IPS-20b (cell line): ENCODE measurements around the gene LRRC3C.

Source experiments
- H3K27ac ChIP-seq: one replicate; pipeline ENCODE4 v1.5.1; 2013; ENCODE audit warnings: low read length
- H3K27me3 ChIP-seq: 2 replicates; pipeline ENCODE4 v1.6.1; 2013; ENCODE audit warnings: mild to moderate bottlenecking, low read length, inconsistent platforms; ENCODE audit not compliant: insufficient read depth
- H3K36me3 ChIP-seq: 2 replicates; pipeline ENCODE4 v1.6.1; 2013; ENCODE audit warnings: low read depth, mild to moderate bottlenecking, inconsistent platforms, low read length, moderate library complexity; ENCODE audit not compliant: insufficient read depth
- H3K4me1 ChIP-seq: 2 replicates; pipeline ENCODE4 v1.6.1; 2013; ENCODE audit warnings: mild to moderate bottlenecking, control low read depth, inconsistent platforms, low read length, moderate library complexity; ENCODE audit not compliant: insufficient read depth
- H3K4me3 ChIP-seq: 2 replicates; pipeline ENCODE4 v1.5.1; 2013; ENCODE audit warnings: mild to moderate bottlenecking, low read length, inconsistent platforms
- H3K9ac ChIP-seq: 2 replicates; pipeline ENCODE4 v1.6.1; 2013; ENCODE audit warnings: low read depth, mild to moderate bottlenecking, inconsistent platforms, low read length, moderate library complexity
- H3K9me3 ChIP-seq: 2 replicates; pipeline ENCODE4 v1.6.1; 2013; ENCODE audit warnings: mild to moderate bottlenecking, low read depth, low read length, inconsistent platforms; ENCODE audit not compliant: insufficient read depth

LRRC3C gene

DNA sequence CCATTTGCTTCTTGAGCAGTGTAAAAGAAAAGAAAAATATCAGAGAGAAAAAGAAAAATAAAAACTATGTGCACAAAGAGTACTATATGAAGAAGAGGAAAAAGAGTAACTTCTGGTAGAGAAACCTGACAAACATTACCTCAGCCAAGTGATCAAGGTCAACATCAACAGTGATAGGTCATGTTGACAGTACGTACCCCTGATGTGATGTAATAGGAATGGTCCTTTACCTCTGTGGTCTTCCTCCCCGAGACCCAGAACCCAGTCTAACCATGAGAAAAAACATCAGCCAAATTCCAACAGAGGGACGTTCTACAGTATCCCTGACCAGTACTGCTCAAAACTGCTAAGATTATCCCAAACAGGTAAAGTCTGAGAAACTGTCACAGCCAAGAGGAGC is 13.5 kb upstream of the LRRC3C start:
- Histone ChIP-seq H3K4me3 (no peak overlapping the region), H3K4me1 (no peaks in the 10 kb centered on the region), H3K9me3 (no peaks in the 10 kb centered on the region), H3K27ac (no peak overlapping the region), H3K36me3 (no peaks in the 10 kb centered on the region), H3K9ac (no peak overlapping the region), H3K27me3 (no peaks in the 10 kb centered on the region)

DNA sequence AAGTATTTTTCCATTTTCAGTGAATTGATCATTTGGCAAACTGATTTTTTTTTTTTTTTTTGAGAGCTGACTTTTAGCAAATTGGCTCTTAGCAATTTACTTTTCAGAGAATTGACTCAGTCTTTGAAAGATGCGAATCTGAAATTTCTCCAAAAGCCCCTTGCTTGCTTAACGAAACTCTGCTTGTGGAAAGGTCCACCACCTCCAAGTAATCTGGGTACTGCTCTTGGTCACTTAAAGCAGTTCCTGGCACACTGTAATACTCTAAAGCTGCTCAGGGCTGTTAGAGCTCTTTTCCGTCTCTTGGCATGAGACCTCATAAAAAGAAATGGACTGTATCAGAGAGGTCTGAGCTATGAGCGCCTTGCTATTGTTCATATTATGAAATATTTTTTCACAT is 12.0 kb upstream of the LRRC3C start:
- Histone ChIP-seq H3K9ac (no peak overlapping the region), H3K9me3 (no peaks in the 10 kb centered on the region), H3K4me3 (no peak overlapping the region), H3K27me3 (no peaks in the 10 kb centered on the region), H3K27ac (no peak overlapping the region), H3K4me1 (no peaks in the 10 kb centered on the region), H3K36me3 (peaks cover 10% of the 10 kb centered on the region; the same call in 1 of the 2 replicates)

DNA sequence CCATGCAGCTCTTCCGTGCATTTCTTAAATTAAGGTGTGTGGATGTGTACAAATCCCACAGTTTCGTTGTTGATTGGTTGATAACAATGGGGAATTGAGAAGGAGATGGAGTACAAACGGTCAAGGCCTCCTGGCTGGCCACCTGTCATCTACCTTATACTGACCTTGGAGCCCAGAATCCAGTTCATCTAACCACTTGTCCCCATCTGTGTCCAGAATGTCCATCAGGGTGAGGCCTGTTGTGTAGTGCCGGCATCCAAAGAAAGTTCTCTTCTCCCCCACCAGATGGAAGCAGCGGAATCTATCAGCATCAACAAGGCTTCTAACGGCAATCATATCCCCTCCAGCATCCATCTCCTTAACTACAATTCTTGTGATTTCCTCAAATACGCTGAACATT is 10.6 kb upstream of the LRRC3C start:
- H3K9ac ChIP-seq = no peak overlapping the region
- H3K27ac ChIP-seq = no peak overlapping the region

DNA sequence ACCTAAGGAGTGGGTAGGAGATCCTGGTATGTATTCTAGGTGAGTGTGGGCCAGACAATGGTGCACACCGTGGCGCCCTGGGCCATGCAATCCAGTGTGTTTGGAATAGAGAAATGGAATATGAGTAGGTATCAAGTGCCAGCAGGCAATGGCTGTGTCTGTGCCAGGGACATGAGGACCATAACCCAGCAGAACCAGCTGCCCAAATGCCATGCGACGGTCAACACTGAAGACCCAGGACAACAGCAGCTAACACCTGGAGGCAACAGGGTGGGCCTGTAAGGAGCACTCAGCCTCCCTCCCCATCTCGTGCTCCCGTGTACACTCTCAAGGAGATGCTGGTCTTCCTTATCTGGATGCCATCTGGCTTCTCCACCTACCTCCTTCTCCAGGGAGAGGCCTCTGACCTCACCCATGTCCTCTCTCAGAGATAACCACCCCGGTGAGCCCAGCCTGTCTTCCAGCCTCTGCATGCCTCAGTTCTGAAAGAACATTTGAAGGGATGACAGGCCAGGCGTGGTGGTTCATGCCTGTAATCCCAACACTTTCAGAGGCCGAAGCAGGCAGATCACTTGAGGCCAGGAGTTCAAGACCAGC is 8.3 kb upstream of the LRRC3C start:
- Histone ChIP-seq H3K27me3 (no peaks in the 10 kb centered on the region), H3K4me1 (no peaks in the 10 kb centered on the region), H3K4me3 (no peak overlapping the region), H3K9ac (no peak overlapping the region), H3K36me3 (peaks cover 43% of the 10 kb centered on the region), H3K9me3 (no peaks in the 10 kb centered on the region), H3K27ac (no peak overlapping the region)

More for the DNA sequence above, 10.6 kb upstream of the LRRC3C start:
- no peak overlapping the region for H3K4me3 ChIP-seq
- peaks cover 23% of the 10 kb centered on the region for H3K36me3 ChIP-seq
- no peaks in the 10 kb centered on the region for H3K4me1 ChIP-seq
- no peaks in the 10 kb centered on the region for H3K27me3 ChIP-seq
- H3K9me3 ChIP-seq = no peaks in the 10 kb centered on the region

DNA sequence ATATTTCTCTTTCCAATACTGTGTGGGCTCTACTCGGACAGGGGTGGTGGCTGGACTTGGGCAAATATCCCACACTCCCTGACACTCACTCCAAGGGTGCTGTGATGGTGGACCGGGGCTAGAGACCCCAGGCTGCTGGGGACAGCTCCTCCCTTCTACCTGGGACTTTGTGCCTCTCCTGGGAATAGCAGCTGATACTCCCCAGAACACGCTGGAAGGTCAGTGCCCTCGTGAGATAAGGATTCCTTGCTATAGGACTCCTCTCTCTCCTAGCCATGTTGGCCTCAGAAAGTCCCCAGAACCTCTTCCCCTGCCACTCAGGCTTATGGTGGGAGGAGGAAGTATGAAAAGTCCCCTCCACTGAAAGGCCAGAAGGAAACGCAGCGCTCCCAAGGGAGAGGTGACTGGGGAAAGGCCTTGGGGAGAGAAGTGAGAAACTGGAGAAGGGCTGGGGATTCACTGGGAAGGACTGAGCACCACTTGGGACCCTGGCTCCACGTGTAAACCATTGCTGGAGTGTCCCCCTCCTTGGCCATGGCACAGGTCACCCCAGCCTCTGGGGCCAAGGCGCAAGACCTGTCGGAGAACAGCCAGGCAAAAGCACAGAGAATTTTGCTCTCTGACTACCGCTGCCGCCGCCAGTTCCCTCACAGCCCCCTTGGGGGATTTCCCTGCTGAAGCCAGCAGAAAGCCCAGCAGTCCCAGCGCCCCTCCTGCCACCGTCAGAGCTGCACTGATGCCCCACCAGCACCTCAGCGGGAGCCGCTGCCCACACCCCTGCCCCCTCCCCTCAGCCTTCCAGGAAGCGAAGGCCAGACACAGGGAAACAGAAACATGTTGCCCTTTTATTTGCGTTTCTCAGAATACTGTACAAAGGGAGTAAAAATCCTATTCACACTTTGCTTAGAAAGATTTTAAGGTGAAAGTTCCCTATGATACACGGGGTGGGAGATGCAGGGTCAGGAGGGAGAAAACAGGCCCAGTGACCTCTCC is 7.0 kb upstream of the LRRC3C start:
- no peak overlapping the region for H3K9ac ChIP-seq
- H3K27me3 ChIP-seq = no peaks in the 10 kb centered on the region
- H3K9me3 ChIP-seq = no peaks in the 10 kb centered on the region
- no peak overlapping the region for H3K4me3 ChIP-seq
- peaks cover 43% of the 10 kb centered on the region for H3K36me3 ChIP-seq
- no peaks in the 10 kb centered on the region for H3K4me1 ChIP-seq
- H3K27ac ChIP-seq = no peak overlapping the region

DNA sequence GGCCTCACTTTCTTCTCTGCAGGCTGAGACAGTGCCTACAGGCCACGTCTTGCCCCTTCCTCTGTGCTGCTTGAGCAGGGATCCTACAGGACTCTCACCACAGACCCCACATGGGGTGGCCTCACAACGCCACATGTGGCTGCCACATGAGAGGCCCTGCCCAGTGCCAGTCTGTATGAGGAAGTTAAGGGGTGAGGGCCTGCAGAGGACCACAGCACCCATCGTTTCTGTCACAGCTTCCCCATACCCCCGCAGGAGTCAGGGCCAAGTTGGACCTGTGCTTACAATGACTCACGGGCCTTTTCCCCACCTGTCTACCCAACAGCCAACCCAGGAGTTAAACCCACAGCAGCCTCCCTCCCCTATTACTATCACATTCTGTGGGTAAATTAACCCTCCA is 6.2 kb upstream of the LRRC3C start:
- H3K9ac ChIP-seq = no peak overlapping the region
- H3K4me1 ChIP-seq = no peaks in the 10 kb centered on the region
- peaks cover 43% of the 10 kb centered on the region for H3K36me3 ChIP-seq
- H3K27ac ChIP-seq = no peak overlapping the region
- H3K27me3 ChIP-seq = no peaks in the 10 kb centered on the region
- H3K9me3 ChIP-seq = no peaks in the 10 kb centered on the region
- no peak overlapping the region for H3K4me3 ChIP-seq

DNA sequence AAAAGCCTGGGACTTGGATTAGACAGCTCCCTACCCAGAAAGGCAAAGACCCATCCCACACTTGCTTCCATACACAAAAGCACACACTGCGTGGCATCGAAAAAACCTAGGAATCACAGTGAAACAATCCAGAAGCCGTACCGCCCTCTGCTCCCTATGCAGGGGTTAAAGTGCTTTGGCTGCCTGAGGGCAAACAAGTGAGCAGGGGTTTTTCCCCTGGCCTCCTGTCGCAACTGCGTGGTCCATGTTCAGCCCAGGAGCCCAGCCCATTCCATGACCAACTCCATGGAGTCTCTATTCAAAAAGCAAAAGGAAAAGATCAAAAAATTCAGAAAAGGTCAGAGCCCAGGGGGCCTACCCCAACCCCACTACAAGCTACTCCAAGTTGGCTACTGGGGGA is 5.5 kb upstream of the LRRC3C start:
- Histone ChIP-seq H3K9ac (no peak overlapping the region), H3K4me1 (no peaks in the 10 kb centered on the region), H3K27ac (no peak overlapping the region), H3K27me3 (no peaks in the 10 kb centered on the region), H3K9me3 (no peaks in the 10 kb centered on the region), H3K36me3 (peaks cover 43% of the 10 kb centered on the region), H3K4me3 (no peak overlapping the region)

DNA sequence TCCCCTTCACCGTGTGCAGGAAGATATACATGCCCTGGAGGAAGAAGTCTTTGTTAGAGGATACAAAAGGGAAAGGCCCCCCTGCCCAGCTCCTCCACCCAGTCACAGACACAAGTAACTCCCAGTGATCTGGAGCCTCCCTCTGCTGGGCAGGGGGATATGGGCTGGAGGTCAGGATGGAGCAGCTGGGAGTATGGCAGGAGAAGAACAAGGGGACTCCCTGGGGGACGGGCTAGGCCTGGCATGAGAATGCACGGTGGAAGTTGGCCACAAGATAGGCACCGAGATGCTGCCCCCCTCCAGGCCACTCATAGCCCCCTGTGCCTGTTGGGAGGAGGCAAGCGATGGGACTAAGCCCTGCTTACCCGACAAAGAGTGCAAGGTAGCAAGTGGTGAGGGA is 4.3 kb upstream of the LRRC3C start:
- H3K9me3 ChIP-seq = no peaks in the 10 kb centered on the region
- no peaks in the 10 kb centered on the region for H3K27me3 ChIP-seq
- H3K4me1 ChIP-seq = no peaks in the 10 kb centered on the region; the same call in 1 of the 2 replicates
- no peak overlapping the region for H3K4me3 ChIP-seq
- no peak overlapping the region for H3K9ac ChIP-seq
- peaks cover 43% of the 10 kb centered on the region for H3K36me3 ChIP-seq
- H3K27ac ChIP-seq = no peak overlapping the region

DNA sequence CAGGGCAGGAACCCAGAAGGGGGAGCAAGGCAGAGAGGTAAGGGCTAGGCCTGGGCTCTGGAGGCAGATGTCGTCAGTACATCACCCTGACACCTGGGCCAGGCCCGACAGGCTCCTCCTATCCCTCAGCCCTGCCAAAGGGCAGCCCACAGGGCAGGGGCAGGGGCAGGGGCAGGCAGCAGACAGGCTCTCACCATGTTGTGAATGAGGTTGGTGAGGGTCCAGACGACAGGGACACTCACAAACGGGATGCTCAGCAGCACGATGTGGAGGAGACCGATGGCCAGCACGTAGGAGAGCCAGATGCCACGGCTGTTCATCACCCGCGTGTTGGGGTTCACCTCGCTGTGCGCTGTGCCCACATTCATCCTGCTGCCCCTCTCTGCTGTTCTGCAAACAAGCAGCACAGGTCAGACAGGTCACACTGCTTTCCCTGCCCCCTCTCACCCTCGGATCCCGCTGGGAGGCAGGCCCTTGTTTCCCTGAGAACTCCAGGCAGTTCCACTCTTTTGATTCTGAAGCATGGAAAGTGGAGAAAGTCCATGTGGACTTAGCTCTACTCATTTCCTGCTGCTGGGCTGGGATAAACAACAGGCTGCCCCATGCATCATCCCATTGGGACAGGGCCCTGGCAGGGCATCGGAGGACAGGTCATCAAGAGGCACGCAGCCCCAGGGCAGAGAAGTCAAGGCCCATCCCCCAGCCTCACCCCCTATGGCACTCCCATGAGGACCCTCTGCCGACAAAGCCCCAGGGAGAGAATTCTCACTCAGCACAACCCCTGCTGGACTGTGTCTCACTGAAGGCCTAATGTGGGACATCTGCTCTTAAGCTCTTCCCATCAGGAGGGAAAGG is 3.5 kb upstream of the LRRC3C start:
- Histone ChIP-seq H3K9me3 (no peaks in the 10 kb centered on the region), H3K27ac (no peak overlapping the region), H3K4me1 (peaks cover 4% of the 10 kb centered on the region; the same call in 1 of the 2 replicates), H3K4me3 (no peak overlapping the region), H3K36me3 (peaks cover 43% of the 10 kb centered on the region), H3K27me3 (no peaks in the 10 kb centered on the region), H3K9ac (0 out of 2 replicates have a peak overlapping the region, but pooled peaks have one; percentile 4)

DNA sequence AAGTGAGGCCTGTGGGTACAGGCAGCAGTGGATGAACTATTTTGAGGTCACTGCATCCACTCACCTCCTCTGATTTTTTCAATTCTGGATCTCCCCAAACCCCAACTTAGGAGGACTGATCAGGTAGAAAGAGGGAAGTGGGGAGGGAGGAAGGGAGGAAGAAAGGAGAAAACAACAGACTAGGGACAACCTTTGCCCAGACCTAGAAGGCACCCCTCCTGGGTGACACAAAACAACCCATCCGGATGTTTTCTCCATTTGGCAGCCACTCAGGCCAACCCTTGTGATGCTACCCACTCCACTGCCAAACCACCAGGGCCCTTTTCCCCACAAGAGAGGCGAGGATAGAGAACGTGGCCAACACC is 2.9 kb upstream of the LRRC3C start:
- Histone ChIP-seq H3K27me3 (no peaks in the 10 kb centered on the region), H3K4me1 (peaks cover 4% of the 10 kb centered on the region; the same call in 1 of the 2 replicates), H3K36me3 (peaks cover 39% of the 10 kb centered on the region), H3K9me3 (no peaks in the 10 kb centered on the region), H3K4me3 (no peak overlapping the region), H3K27ac (no peak overlapping the region), H3K9ac (0 out of 2 replicates have a peak overlapping the region, but pooled peaks have one; percentile 4)

DNA sequence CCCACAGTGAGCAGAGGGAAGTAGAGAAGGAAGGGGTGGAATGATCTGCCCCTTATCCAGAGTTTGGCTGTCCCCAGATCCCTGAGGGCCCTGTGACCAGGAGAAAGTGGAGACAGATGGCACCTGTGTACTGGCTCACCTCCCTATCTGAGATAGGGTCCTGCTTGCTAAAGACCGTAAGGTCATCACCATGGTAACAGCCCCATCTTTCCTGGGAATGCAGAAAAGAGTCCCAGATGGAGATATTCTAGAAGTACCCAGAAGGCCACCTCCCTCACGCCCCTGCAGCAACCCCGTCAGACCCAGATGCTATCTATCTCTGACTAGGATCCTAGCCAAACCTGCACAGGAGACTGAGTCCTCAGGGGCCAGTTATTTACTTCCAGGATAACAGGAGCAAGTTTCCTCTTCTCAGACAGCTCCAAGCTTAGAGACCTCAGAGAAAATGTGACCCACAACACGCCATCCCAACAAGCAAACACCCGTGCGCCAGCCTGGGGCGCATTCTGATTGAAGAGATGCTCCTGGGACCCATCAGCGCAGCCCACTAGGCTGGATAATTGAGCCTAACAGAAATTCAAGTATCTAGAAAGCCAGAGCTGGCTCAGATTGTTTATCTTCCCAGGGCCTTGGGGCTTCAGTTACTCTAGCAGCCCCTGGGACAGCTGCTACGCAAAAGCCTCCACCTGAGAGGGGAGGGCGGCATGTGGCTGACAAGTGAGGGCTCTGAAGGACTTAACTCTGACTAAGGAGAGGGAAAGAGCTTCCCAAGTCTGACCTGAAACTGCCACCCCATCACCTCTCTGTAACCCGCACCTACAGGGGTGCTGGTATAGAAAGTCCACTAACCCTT is 2.0 kb upstream of the LRRC3C start:
- H3K36me3 ChIP-seq = peaks cover 34% of the 10 kb centered on the region
- H3K4me1 ChIP-seq = peaks cover 4% of the 10 kb centered on the region; the same call in 1 of the 2 replicates
- no peaks in the 10 kb centered on the region for H3K27me3 ChIP-seq
- no peak overlapping the region for H3K4me3 ChIP-seq
- peak overlapping the region; percentile 84; the same call in 1 of the 2 replicates for H3K9ac ChIP-seq
- no peaks in the 10 kb centered on the region for H3K9me3 ChIP-seq
- no peak overlapping the region for H3K27ac ChIP-seq
